GM12878 (cell line): Measurements from ENCODE around the gene KCNJ12.
"Not testable (repeated sequence)": the region's sequence is repeated elsewhere in the genome, so short reads cannot be mapped to it uniquely, and the experiment has no call there.

Experiments
- EGR1 ChIP-seq, 2 experiments: IDR thresholded peaks; 1 replicate in 1 of 2; 2 replicates in 1 of 2; pipeline ENCODE4 v1.6.1; 2011 to 2012; ENCODE audit warnings: low read depth in 2 of 2, low read length in 2 of 2, borderline replicate concordance in 1 of 2, mild to moderate bottlenecking in 1 of 2, moderate library complexity in 1 of 2
- EZH2 ChIP-seq: IDR thresholded peaks from 2 replicates; pipeline ENCODE4 v1.6.1; 2012; ENCODE audit warnings: low read depth, mild to moderate bottlenecking, control low read depth, inconsistent platforms, low read length, borderline replicate concordance; ENCODE audit not compliant: control insufficient read depth
- NFXL1 ChIP-seq: fragments of 450-650 bp; IDR thresholded peaks from 2 replicates; pipeline ENCODE4 v1.6.1; 2017; ENCODE audit warnings: antibody characterized with exemption, mild to moderate bottlenecking, borderline replicate concordance
- TF ChIP-seq, protein P1 (sequence below), 3 experiments: IDR thresholded peaks in 2 of 3; conservative IDR thresholded peaks in 1 of 3; 2 replicates each; pipeline ENCODE4 v1.5.1; 2011; ENCODE audit warnings: low read depth in 3 of 3, low read length in 3 of 3, mild to moderate bottlenecking in 3 of 3, control low read depth in 2 of 3, moderate library complexity in 2 of 3, inconsistent platforms in 1 of 3, mixed read lengths in 1 of 3; ENCODE audit not compliant: control insufficient read depth in 2 of 3, insufficient read depth in 1 of 3; ENCODE audit errors: extremely low read depth in 1 of 3

DNA sequence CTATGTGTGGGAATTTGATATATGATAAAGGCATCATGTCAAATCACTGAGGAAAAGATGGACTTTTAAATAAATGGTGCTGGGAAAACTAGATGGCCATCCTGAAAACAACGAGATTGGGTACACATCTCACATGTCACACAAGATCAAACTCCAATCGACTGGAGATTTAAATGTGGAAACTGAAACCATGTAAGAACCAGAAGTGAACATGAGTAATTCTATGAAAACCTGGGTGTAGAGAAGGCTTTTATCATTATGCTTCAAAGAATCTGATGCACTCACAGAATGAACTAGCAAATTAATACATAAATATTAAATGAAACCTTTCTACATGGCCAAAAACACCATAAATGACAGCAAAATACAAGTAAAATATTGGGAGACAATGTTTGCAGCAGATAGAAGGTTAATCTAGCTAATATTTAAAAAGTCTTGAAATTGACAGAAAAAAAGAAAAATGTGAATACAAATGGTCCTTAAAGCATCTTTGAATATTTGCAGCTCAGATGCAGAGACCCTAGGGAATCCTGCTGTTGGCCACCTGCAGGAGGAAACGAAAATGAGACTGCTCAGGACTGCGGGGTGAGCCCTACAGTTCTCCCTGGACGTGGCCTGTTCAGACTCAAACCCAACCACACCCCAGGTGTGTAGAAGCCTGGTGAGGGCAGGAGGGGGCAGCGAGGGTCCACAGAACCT is 62.3 kb downstream of the KCNJ12 start:
- TF ChIP-seq NFXL1; EGR1 (IDR thresholded peaks at IDR 0.05; ENCODE audit: borderline replicate concordance in 1 of 2, low read depth in 2 of 2, low read length in 2 of 2); EZH2: not testable (repeated sequence)
- TF ChIP-seq, protein P1, sequence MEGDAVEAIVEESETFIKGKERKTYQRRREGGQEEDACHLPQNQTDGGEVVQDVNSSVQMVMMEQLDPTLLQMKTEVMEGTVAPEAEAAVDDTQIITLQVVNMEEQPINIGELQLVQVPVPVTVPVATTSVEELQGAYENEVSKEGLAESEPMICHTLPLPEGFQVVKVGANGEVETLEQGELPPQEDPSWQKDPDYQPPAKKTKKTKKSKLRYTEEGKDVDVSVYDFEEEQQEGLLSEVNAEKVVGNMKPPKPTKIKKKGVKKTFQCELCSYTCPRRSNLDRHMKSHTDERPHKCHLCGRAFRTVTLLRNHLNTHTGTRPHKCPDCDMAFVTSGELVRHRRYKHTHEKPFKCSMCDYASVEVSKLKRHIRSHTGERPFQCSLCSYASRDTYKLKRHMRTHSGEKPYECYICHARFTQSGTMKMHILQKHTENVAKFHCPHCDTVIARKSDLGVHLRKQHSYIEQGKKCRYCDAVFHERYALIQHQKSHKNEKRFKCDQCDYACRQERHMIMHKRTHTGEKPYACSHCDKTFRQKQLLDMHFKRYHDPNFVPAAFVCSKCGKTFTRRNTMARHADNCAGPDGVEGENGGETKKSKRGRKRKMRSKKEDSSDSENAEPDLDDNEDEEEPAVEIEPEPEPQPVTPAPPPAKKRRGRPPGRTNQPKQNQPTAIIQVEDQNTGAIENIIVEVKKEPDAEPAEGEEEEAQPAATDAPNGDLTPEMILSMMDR (IDR thresholded peaks at IDR 0.05 in 2 of 3, conservative IDR thresholded peaks at IDR 0.05 in 1 of 3; ENCODE audit: control insufficient read depth in 2 of 3, extremely low read depth in 1 of 3, insufficient read depth in 1 of 3, low read depth in 3 of 3, low read length in 3 of 3), result not testable (repeated sequence)
